ENCODE results near the gene THSD1. TPM values are rescaled to one million over a fixed set of nuclear protein-coding genes. Genes with fewer than 3 reads are reported as not detected.
"Not testable (repeated sequence)": the region's sequence is repeated elsewhere in the genome, so short reads cannot be mapped to it uniquely, and the experiment has no call there.

Gene THSD1
- total RNA-seq, 2 donors from 2014 or later: 5.5 to 8.0 TPM

DNA sequence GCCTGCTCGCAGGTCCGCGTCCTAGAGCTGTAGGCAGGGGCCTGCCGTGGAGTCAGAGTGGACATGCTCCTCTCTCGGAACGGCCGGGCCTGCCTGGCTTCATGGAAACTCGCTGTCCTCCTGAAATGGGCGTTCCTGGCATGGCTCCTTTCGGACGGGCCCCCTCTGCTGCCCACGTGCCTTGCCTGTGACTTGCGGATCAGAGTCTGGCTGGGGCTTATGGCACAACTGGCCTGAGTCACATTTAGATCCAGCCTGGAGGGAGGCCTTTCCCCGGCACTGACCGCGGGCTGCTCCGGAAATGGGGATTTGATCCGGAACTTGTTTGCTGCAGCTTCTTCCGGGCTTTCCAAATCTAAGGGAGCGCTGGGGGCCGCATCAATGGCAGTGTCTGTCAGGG, 28.1 kb downstream of the THSD1 start:
- Histone ChIP-seq H3K27ac (no peak overlapping the region), H3K4me1 (replicated peaks) (peaks cover 3% of the 10 kb centered on the region), H3K9me3 (no peaks in the 10 kb centered on the region), H3K36me3 (no peaks in the 10 kb centered on the region), H3K27me3 (replicated peaks; ENCODE audit: insufficient read depth) (no peaks in the 10 kb centered on the region), H3K4me3 (no peak overlapping the region)
- intact Hi-C loops (cut with DNase I): no loop called here
- no peak for TF ChIP-seq POLR2AphosphoS5 (IDR thresholded peaks at IDR 0.05)
- TF ChIP-seq, protein P1, sequence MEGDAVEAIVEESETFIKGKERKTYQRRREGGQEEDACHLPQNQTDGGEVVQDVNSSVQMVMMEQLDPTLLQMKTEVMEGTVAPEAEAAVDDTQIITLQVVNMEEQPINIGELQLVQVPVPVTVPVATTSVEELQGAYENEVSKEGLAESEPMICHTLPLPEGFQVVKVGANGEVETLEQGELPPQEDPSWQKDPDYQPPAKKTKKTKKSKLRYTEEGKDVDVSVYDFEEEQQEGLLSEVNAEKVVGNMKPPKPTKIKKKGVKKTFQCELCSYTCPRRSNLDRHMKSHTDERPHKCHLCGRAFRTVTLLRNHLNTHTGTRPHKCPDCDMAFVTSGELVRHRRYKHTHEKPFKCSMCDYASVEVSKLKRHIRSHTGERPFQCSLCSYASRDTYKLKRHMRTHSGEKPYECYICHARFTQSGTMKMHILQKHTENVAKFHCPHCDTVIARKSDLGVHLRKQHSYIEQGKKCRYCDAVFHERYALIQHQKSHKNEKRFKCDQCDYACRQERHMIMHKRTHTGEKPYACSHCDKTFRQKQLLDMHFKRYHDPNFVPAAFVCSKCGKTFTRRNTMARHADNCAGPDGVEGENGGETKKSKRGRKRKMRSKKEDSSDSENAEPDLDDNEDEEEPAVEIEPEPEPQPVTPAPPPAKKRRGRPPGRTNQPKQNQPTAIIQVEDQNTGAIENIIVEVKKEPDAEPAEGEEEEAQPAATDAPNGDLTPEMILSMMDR (IDR thresholded peaks at IDR 0.05): no peak
- TF ChIP-seq POLR2A (IDR thresholded peaks at IDR 0.05): no peak
- WGBS: 96% methylated on average over 20 of the region's 21 CpGs
- DNase-seq (ENCODE audit: low spot score): no peak

DNA sequence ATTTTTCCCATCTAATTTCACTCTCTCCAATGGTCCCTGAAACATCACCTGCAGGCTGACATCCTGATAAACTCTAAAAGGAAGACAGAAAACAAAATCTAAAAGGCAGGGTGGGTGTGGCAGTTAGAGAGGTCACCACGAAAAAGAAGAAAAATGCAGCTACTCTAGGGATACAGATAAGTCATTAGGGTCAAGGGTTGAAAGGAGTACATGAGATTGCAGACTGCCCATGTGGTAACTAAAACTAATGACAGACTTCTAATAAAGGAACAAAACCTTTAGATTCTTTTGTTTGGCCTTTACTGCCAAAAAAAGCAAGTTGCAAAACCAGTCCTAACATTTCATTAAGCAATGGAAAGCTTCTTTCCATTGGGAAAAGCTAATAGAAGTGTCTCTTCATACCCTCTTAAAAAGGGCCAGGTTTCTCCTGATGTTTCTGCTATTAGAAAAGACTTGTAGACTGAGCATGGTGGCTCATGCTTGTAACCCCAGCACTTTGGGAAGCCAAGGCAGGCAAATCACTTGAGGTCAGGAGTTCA, 31.0 kb downstream of the THSD1 start:
- Histone ChIP-seq H3K9me3 (no peaks in the 10 kb centered on the region), H3K4me1 (replicated peaks) (peaks cover 3% of the 10 kb centered on the region), H3K4me3 (no peak overlapping the region), H3K36me3 (no peaks in the 10 kb centered on the region), H3K27me3 (replicated peaks; ENCODE audit: insufficient read depth) (no peaks in the 10 kb centered on the region), H3K27ac (no peak overlapping the region)
- DNase-seq (ENCODE audit: low spot score): no peak
- TF ChIP-seq, protein P1 (IDR thresholded peaks at IDR 0.05): no peak
- TF ChIP-seq POLR2A (IDR thresholded peaks at IDR 0.05) (no peak), POLR2AphosphoS5 (IDR thresholded peaks at IDR 0.05) (no peak)
- intact Hi-C loops (cut with DNase I): no loop called here
- WGBS: 29% methylated on average over 1 of the region's 1 CpG

DNA sequence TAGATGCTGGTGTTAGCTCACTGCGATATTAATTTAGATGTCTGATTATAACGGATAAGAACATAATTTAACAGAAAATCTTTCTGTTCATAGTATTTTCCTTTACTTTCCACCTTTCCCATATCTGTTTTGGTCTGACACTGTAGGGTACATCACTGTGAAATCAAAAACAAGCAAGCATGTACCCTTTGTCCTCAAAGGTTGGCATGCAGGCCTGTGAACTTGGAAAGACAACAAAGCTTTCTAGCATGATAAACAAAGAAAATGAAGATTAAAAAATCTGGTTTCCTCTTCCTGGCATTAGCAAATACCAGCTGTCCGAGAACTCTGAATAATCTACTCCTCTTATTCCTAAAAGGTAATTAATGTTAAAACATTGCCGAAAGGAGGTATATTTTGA, 31.6 kb downstream of the THSD1 start:
- H3K4me1 ChIP-seq (replicated peaks): peaks cover 3% of the 10 kb centered on the region
- H3K27ac ChIP-seq: no peak overlapping the region
- H3K9me3 ChIP-seq: no peaks in the 10 kb centered on the region
- DNase-seq (ENCODE audit: low spot score): no peak
- no peaks in the 10 kb centered on the region for H3K36me3 ChIP-seq
- H3K27me3 ChIP-seq (replicated peaks; ENCODE audit: insufficient read depth): no peaks in the 10 kb centered on the region
- intact Hi-C loops (cut with DNase I): no loop called here
- TF ChIP-seq POLR2A (IDR thresholded peaks at IDR 0.05) (no peak), POLR2AphosphoS5 (IDR thresholded peaks at IDR 0.05) (no peak)
- TF ChIP-seq, protein P1 (IDR thresholded peaks at IDR 0.05): no peak
- 66% methylated on average over 4 of the region's 4 CpGs for WGBS
- no peak overlapping the region for H3K4me3 ChIP-seq

DNA sequence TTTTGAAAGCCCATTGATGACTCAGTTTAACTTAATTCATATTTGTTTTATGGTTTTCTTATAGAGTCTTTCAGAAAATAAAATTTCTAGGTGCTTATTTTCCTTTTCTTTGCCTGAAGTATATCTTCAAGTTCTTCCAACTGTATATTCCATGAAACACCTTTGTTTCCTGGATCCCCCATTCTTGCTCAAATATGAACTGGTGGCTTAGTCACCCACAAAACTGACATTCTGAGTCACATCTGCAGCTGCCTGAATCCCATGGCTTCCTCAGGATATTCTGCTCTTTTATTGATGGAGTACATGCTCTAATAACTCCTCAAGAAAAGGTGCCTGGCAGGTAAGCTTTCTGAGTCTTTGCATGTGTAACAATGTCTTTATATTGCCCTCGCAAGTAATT, 32.7 kb downstream of the THSD1 start:
- H3K27ac ChIP-seq; H3K36me3 ChIP-seq; H3K27me3 ChIP-seq (replicated peaks; ENCODE audit: insufficient read depth); H3K9me3 ChIP-seq; DNase-seq (ENCODE audit: low spot score); H3K4me1 ChIP-seq (replicated peaks); intact Hi-C loops (cut with DNase I); H3K4me3 ChIP-seq: not testable (repeated sequence)
- 100% methylated on average over 1 of the region's 1 CpG for whole genome bisulfite sequencing

DNA sequence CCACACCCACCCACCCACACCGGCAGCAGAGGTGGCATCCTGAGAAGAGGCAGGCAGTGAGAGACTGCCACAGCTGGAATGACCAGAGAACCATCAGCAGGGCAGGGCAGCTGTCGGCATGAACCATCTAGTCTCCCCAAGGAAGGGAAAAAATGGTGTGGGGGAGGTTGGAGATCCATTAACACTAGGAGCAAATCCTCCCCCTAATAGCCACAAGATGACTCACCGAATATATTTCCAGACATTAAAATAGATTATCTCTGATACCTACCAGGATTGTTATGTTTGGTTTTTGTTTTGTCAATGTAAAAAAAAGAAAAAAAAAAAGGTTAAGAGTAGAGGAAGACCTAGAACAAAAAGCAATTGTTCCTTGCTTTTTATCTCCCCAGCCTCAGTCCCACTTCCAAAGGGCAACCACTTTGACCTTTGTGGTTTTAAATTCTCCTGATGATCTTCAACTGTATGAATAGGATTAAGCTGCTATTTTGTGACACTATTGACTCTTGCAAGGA, 34.2 kb downstream of the THSD1 start:
- Histone ChIP-seq H3K27ac (no peak overlapping the region), H3K27me3 (replicated peaks; ENCODE audit: insufficient read depth) (no peaks in the 10 kb centered on the region), H3K4me3 (no peak overlapping the region), H3K4me1 (replicated peaks) (peaks cover 3% of the 10 kb centered on the region), H3K9me3 (no peaks in the 10 kb centered on the region), H3K36me3 (no peaks in the 10 kb centered on the region)
- WGBS: 40% methylated on average over 3 of the region's 3 CpGs
- TF ChIP-seq POLR2AphosphoS5 (IDR thresholded peaks at IDR 0.05) (no peak), POLR2A (IDR thresholded peaks at IDR 0.05) (no peak)
- TF ChIP-seq, protein P1 (IDR thresholded peaks at IDR 0.05): no peak
- no peak for DNase-seq (ENCODE audit: low spot score)
- intact Hi-C loops (cut with DNase I): no loop called here
